Activated T-helper 1 cell treated with Interleukin-2 at 50 U/mL for 16 hours (primary cell): ENCODE data around the gene WDR72.
"Not testable (repeated sequence)": the region's sequence is repeated elsewhere in the genome, so short reads cannot be mapped to it uniquely, and the experiment has no call there.

Experiments
- DNase-seq: peaks from one replicate; pipeline ENCODE4 v3.0.0-alpha.2; 2020; ENCODE audit warnings: low read depth

Gene WDR72

GRCh38 chr15:53589520-53590057 lies 169.9 kb downstream of the WDR72 start:
- DNase-seq: no peak

GRCh38 chr15:53588773-53589172 lies 170.7 kb downstream of the WDR72 start:
- DNase-seq: no peak

- no peak for DNase-seq
Observed at GRCh38 chr15:53586799-53587198, 172.7 kb downstream of the WDR72 start.

- no peak for DNase-seq
Observed at GRCh38 chr15:53581513-53581912, 177.9 kb downstream of the WDR72 start.

- no peak for DNase-seq
Observed at GRCh38 chr15:53580366-53580765, 179.1 kb downstream of the WDR72 start.

- no peak for DNase-seq
Observed at GRCh38 chr15:53576841-53577240, 182.6 kb downstream of the WDR72 start.

- no peak for DNase-seq
Observed at GRCh38 chr15:53573091-53573490, 186.4 kb downstream of the WDR72 start.

- DNase-seq: no peak
Observed at GRCh38 chr15:53569751-53570480, 189.5 kb downstream of the WDR72 start.

GRCh38 chr15:53566912-53567311 lies 192.6 kb downstream of the WDR72 start:
- no peak for DNase-seq

- DNase-seq: no peak
Observed at GRCh38 chr15:53565721-53566120, 193.7 kb downstream of the WDR72 start.

GRCh38 chr15:53564647-53565046 lies 194.8 kb downstream of the WDR72 start:
- no peak for DNase-seq

GRCh38 chr15:53563627-53564026 lies 195.8 kb downstream of the WDR72 start:
- DNase-seq: no peak

GRCh38 chr15:53559364-53560277 lies 199.8 kb downstream of the WDR72 start:
- DNase-seq: no peak

GRCh38 chr15:53558384-53558783 lies 201.1 kb downstream of the WDR72 start:
- no peak for DNase-seq

- DNase-seq: no peak
Observed at GRCh38 chr15:53555226-53555625, 204.2 kb downstream of the WDR72 start.

GRCh38 chr15:53549697-53550305 lies 209.7 kb downstream of the WDR72 start:
- DNase-seq: no peak

GRCh38 chr15:53548236-53548635 lies 211.2 kb downstream of the WDR72 start:
- DNase-seq: no peak

GRCh38 chr15:53540626-53541300 lies 218.7 kb downstream of the WDR72 start:
- not testable (repeated sequence) for DNase-seq

- DNase-seq: no peak
Observed at GRCh38 chr15:53539878-53540277, 219.6 kb downstream of the WDR72 start.

- no peak for DNase-seq
Observed at GRCh38 chr15:53536479-53537120, 222.9 kb downstream of the WDR72 start.

- no peak for DNase-seq
Observed at GRCh38 chr15:53535886-53536285, 223.6 kb downstream of the WDR72 start.
